HepG2 (cell line): ENCODE data around the gene KAT7. TPM values are rescaled to one million over a fixed set of nuclear protein-coding genes. Genes with fewer than 3 reads are reported as not detected.

Source experiments
- ATRX ChIP-seq: sonication (generic); formaldehyde crosslinking; IDR thresholded peaks from 2 replicates; pipeline ENCODE4 v1.4.0; 2020; ENCODE audit warnings: missing genetic modification reagents, borderline replicate concordance
- CEBPB ChIP-seq: IDR thresholded peaks from 2 replicates; pipeline ENCODE4 v1.6.1; 2011; ENCODE audit warnings: low read depth, low read length, improper control_type of control experiment, borderline replicate concordance
- FOXO1 ChIP-seq: sonication (generic); formaldehyde crosslinking; IDR thresholded peaks from 2 replicates; pipeline ENCODE4 v1.4.0; 2020; ENCODE audit warnings: missing genetic modification reagents
- KDM3A ChIP-seq: IDR thresholded peaks from 2 replicates; pipeline ENCODE4 v1.6.1; 2018; ENCODE audit warnings: low read depth, missing compliant biosample characterization
- PHB2 ChIP-seq: fragments of 450-650 bp; IDR thresholded peaks from 2 replicates; pipeline ENCODE4 v1.6.1; 2018; ENCODE audit not compliant: partially characterized antibody
- ZKSCAN5 ChIP-seq: sonication (generic); formaldehyde crosslinking; IDR thresholded peaks from 2 replicates; pipeline ENCODE4 v1.5.1; 2020; ENCODE audit warnings: mild to moderate bottlenecking, missing genetic modification reagents
- ZMYM2 ChIP-seq: sonication (generic); formaldehyde crosslinking; IDR thresholded peaks from 2 replicates; pipeline ENCODE4 v1.8.0; 2022; ENCODE audit warnings: mild to moderate bottlenecking, missing genetic modification reagents
- ZNF10 ChIP-seq: sonication (generic); formaldehyde crosslinking; IDR thresholded peaks from 2 replicates; pipeline ENCODE4 v1.4.0; 2020; ENCODE audit warnings: mild to moderate bottlenecking, low read depth, missing genetic modification reagents, borderline replicate concordance
- ZNF354B ChIP-seq: sonication (generic); formaldehyde crosslinking; IDR thresholded peaks from 2 replicates; pipeline ENCODE4 v1.8.0; 2022; ENCODE audit warnings: mild to moderate bottlenecking, missing genetic modification reagents
- polyA plus RNA-seq, 8 experiments: library from polyadenylated mRNA; depleted of rRNA in 3 of 8; stranded (reverse) in 7 of 8; unstranded in 1 of 8; fragments of >200 nt; fragmentation: Illumina TruSeq in 4 of 8; extraction: Trizol in 4 of 8; gene quantifications; 2 replicates each; pipeline versions ENCODE4 v1.2.1 to v1.2.3, GENCODE V29; 2011 to 2016; ENCODE audit warnings: low read depth in 4 of 8, missing spikeins in 1 of 8, mixed read lengths in 1 of 8; ENCODE audit not compliant: insufficient read depth in 1 of 8
- total RNA-seq, 5 experiments: library from RNA; depleted of rRNA; stranded (reverse); fragments of >200 nt; fragmentation: Illumina TruSeq; extraction: Trizol; gene quantifications; 2 replicates each; pipeline ENCODE4 v1.2.3, GENCODE V29; 2016; ENCODE audit warnings: low read depth in 1 of 5
- TF ChIP-seq, protein P1 (sequence below): sonication (generic); formaldehyde crosslinking; IDR thresholded peaks from 2 replicates; pipeline ENCODE4 v1.8.1; 2023; ENCODE audit warnings: mild to moderate bottlenecking, missing genetic modification reagents
- TF ChIP-seq, protein P2 (sequence below): sonication (generic); formaldehyde crosslinking; IDR thresholded peaks from 2 replicates; pipeline ENCODE4 v1.5.0; 2020; ENCODE audit warnings: missing genetic modification reagents
- TF ChIP-seq, protein P3 (sequence below): IDR thresholded peaks from 2 replicates; pipeline ENCODE4 v1.6.1; 2012; ENCODE audit warnings: inconsistent platforms
- TF ChIP-seq, protein P4 (sequence below): sonication (generic); formaldehyde crosslinking; conservative IDR thresholded peaks from 2 replicates; pipeline ENCODE4 v1.8.1; 2023; ENCODE audit warnings: missing genetic modification reagents
- TF ChIP-seq, protein P5 (sequence below), 2 experiments: sonication (generic) in 1 of 2; formaldehyde crosslinking in 1 of 2; IDR thresholded peaks; 2 replicates each; pipeline versions ENCODE4 v1.4.0 to v1.6.1; 2016 to 2020; ENCODE audit warnings: borderline replicate concordance in 1 of 2, low read depth in 1 of 2, mild to moderate bottlenecking in 1 of 2, missing genetic modification reagents in 1 of 2
- TF ChIP-seq, protein P6 (sequence below): sonication (generic); formaldehyde crosslinking; IDR thresholded peaks from 2 replicates; pipeline ENCODE4 v1.4.0; 2020; ENCODE audit warnings: missing genetic modification reagents, borderline replicate concordance

KAT7 gene
- total and polyA plus RNA-seq, 2 of the 13 experiments (the other 11 are each of a cell fraction or from before 2014, with no cell fraction given), result 21.2 to 39.2 TPM

DNA sequence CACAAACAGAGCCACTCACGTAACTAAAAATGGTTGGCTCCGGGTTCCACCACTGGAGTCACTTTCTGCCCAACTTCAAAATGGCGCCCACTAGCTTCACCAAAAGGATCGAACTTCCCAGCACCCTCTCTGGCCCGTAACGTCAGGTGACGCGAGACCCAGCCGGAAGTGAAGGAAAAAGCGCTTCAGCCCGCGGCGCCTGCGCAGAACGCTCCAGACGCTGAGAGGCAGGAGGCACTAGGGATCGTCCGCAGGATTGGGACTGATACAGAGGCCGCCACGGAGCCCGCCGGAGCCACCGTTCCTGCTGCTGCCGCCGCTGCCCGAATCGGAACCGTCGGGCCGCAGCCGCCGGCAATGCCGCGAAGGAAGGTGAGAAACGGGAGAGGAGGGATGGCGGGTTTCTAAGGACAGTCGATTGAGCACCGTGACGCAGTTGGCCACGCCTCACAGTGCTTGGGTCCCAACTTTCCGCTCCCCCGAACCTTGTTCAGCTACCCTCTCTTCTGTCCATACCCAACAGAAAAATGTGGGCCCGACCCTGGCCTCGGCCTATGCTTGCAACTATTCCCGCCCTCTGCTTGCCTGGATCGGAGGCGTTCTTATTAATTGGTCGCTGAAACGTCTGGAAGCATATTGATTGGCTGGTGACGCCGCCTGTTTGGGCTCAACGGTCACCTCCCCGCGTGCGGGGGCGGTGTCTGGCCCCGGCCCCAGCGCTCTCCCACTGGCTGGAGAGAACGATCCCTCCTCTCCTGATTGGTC lies at the start of gene KAT7 (continued):
- TF ChIP-seq, protein P1, sequence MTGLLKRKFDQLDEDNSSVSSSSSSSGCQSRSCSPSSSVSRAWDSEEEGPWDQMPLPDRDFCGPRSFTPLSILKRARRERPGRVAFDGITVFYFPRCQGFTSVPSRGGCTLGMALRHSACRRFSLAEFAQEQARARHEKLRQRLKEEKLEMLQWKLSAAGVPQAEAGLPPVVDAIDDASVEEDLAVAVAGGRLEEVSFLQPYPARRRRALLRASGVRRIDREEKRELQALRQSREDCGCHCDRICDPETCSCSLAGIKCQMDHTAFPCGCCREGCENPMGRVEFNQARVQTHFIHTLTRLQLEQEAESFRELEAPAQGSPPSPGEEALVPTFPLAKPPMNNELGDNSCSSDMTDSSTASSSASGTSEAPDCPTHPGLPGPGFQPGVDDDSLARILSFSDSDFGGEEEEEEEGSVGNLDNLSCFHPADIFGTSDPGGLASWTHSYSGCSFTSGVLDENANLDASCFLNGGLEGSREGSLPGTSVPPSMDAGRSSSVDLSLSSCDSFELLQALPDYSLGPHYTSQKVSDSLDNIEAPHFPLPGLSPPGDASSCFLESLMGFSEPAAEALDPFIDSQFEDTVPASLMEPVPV (CRISPR knock-in tag), result peak; percentile 68; the same call in 1 of the 2 replicates
- TF ChIP-seq, protein P2, sequence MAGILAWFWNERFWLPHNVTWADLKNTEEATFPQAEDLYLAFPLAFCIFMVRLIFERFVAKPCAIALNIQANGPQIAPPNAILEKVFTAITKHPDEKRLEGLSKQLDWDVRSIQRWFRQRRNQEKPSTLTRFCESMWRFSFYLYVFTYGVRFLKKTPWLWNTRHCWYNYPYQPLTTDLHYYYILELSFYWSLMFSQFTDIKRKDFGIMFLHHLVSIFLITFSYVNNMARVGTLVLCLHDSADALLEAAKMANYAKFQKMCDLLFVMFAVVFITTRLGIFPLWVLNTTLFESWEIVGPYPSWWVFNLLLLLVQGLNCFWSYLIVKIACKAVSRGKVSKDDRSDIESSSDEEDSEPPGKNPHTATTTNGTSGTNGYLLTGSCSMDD (CRISPR knock-in tag), result peak; percentile 47
- TF ChIP-seq FOXO1 (CRISPR knock-in tag) (peak; percentile 53; the same call in 1 of the 2 replicates), PHB2 (no peak), ZKSCAN5 (CRISPR knock-in tag) (no peak), ZNF10 (CRISPR knock-in tag) (no peak), ZNF354B (CRISPR knock-in tag) (no peak), ATRX (CRISPR knock-in tag) (no peak), KDM3A (peak; percentile 58; the same call in 1 of the 2 replicates), ZMYM2 (0 out of 2 replicates have a peak, but pooled peaks have one; percentile 67), CEBPB (no peak)
- TF ChIP-seq, protein P3, sequence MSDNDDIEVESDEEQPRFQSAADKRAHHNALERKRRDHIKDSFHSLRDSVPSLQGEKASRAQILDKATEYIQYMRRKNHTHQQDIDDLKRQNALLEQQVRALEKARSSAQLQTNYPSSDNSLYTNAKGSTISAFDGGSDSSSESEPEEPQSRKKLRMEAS, result peak; percentile 90
- TF ChIP-seq, protein P4, sequence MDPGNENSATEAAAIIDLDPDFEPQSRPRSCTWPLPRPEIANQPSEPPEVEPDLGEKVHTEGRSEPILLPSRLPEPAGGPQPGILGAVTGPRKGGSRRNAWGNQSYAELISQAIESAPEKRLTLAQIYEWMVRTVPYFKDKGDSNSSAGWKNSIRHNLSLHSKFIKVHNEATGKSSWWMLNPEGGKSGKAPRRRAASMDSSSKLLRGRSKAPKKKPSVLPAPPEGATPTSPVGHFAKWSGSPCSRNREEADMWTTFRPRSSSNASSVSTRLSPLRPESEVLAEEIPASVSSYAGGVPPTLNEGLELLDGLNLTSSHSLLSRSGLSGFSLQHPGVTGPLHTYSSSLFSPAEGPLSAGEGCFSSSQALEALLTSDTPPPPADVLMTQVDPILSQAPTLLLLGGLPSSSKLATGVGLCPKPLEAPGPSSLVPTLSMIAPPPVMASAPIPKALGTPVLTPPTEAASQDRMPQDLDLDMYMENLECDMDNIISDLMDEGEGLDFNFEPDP, result no peak
- TF ChIP-seq, protein P5, sequence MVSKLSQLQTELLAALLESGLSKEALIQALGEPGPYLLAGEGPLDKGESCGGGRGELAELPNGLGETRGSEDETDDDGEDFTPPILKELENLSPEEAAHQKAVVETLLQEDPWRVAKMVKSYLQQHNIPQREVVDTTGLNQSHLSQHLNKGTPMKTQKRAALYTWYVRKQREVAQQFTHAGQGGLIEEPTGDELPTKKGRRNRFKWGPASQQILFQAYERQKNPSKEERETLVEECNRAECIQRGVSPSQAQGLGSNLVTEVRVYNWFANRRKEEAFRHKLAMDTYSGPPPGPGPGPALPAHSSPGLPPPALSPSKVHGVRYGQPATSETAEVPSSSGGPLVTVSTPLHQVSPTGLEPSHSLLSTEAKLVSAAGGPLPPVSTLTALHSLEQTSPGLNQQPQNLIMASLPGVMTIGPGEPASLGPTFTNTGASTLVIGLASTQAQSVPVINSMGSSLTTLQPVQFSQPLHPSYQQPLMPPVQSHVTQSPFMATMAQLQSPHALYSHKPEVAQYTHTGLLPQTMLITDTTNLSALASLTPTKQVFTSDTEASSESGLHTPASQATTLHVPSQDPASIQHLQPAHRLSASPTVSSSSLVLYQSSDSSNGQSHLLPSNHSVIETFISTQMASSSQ (IDR thresholded peaks at IDR 0.05; ENCODE audit: low read depth), result no peak
- TF ChIP-seq, protein P5 (CRISPR knock-in tag; IDR thresholded peaks at IDR 0.05; ENCODE audit: borderline replicate concordance), result peak; percentile 58
- TF ChIP-seq, protein P6, sequence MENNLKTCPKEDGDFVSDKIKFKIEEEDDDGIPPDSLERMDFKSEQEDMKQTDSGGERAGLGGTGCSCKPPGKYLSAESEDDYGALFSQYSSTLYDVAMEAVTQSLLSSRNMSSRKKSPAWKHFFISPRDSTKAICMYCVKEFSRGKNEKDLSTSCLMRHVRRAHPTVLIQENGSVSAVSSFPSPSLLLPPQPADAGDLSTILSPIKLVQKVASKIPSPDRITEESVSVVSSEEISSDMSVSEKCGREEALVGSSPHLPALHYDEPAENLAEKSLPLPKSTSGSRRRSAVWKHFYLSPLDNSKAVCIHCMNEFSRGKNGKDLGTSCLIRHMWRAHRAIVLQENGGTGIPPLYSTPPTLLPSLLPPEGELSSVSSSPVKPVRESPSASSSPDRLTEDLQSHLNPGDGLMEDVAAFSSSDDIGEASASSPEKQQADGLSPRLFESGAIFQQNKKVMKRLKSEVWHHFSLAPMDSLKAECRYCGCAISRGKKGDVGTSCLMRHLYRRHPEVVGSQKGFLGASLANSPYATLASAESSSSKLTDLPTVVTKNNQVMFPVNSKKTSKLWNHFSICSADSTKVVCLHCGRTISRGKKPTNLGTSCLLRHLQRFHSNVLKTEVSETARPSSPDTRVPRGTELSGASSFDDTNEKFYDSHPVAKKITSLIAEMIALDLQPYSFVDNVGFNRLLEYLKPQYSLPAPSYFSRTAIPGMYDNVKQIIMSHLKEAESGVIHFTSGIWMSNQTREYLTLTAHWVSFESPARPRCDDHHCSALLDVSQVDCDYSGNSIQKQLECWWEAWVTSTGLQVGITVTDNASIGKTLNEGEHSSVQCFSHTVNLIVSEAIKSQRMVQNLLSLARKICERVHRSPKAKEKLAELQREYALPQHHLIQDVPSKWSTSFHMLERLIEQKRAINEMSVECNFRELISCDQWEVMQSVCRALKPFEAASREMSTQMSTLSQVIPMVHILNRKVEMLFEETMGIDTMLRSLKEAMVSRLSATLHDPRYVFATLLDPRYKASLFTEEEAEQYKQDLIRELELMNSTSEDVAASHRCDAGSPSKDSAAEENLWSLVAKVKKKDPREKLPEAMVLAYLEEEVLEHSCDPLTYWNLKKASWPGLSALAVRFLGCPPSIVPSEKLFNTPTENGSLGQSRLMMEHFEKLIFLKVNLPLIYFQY (CRISPR knock-in tag), result peak; percentile 79
